Naive B cell (primary cell): ENCODE measurements around the gene UBE2L6. TPM values are rescaled to one million over a fixed set of nuclear protein-coding genes. Genes with fewer than 3 reads are reported as not detected.

Experiments used
- ATAC-seq, 2 donors: fragments of 150-1000 bp; cut with Tn5 transposase; 2 replicates each; pipeline ENCODE4 v1.10.0; 2021; ENCODE audit warnings: low read depth in 2 of 2, mild to moderate bottlenecking in 2 of 2, moderate library complexity in 2 of 2
- DNase-seq: peaks from one replicate; pipeline ENCODE4 v3.0.0; 2022
- H3K27ac Mint-ChIP-seq, 6 donors: one replicate each; pipeline ENCODE4 v1.8.0; 2020 to 2022; ENCODE audit warnings: mild to moderate bottlenecking in 6 of 6, mixed read lengths in 6 of 6, moderate library complexity in 5 of 6, inconsistent platforms in 2 of 6
- H3K27me3 Mint-ChIP-seq, 3 donors: one replicate each; pipeline ENCODE4 v1.8.0; 2021 to 2022; ENCODE audit warnings: mixed read lengths in 3 of 3, mild to moderate bottlenecking in 1 of 3
- H3K36me3 Mint-ChIP-seq, 2 donors: one replicate each; pipeline ENCODE4 v1.8.0; 2020 to 2022; ENCODE audit warnings: mixed read lengths in 2 of 2, inconsistent platforms in 1 of 2, mild to moderate bottlenecking in 1 of 2
- H3K4me1 Mint-ChIP-seq, 3 donors: one replicate each; pipeline ENCODE4 v1.8.0; 2020 to 2022; ENCODE audit warnings: mixed read lengths in 3 of 3, inconsistent platforms in 1 of 3, mild to moderate bottlenecking in 1 of 3, moderate library complexity in 1 of 3
- H3K4me3 Mint-ChIP-seq, 8 donors: one replicate each; pipeline ENCODE4 v1.8.0; 2020 to 2022; ENCODE audit warnings: mild to moderate bottlenecking in 8 of 8, mixed read lengths in 8 of 8, moderate library complexity in 8 of 8, inconsistent platforms in 2 of 8
- H3K9me3 Mint-ChIP-seq, 7 donors: one replicate each; pipeline ENCODE4 v1.8.0; 2020 to 2022; ENCODE audit warnings: mixed read lengths in 7 of 7, mild to moderate bottlenecking in 5 of 7, inconsistent platforms in 2 of 7, moderate library complexity in 1 of 7
- polyA plus RNA-seq, 6 donors: library from polyadenylated mRNA; unstranded; fragments of 300-500 nt; fragmentation: Illumina TruSeq; gene quantifications; one replicate each; pipeline ENCODE4 v1.2.3, GENCODE V29; 2021; ENCODE audit warnings: low read depth in 6 of 6

The UBE2L6 gene
- polyA plus RNA-seq, 6 donors from 2014 or later, result 182 to 310 (median 219) TPM

GRCh38 chr11:57596266-57596885, 28.9 kb upstream of the UBE2L6 start:
- Mint-ChIP-seq H3K4me1 (peaks cover 0 to 8% (median 0%) of the 10 kb centered on the region in 3 donors), H3K9me3 (peaks cover 0 to 3% (median 0%) of the 10 kb centered on the region in 7 donors), H3K27me3 (peaks cover 36 to 52% (median 41%) of the 10 kb centered on the region in 3 donors), H3K27ac (peak overlapping the region in 1 of 6 donors; percentile 84), H3K4me3 (no peak overlapping the region), H3K36me3 (no peaks in the 10 kb centered on the region)
- DNase-seq (no peak), ATAC-seq (no peak)

- peaks cover 0 to 17% (median 0%) of the 10 kb centered on the region in 3 donors for H3K27me3 Mint-ChIP-seq
- H3K9me3 Mint-ChIP-seq, result no peaks in the 10 kb centered on the region
- DNase-seq (no peak), ATAC-seq (no peak)
- H3K36me3 Mint-ChIP-seq, result no peaks in the 10 kb centered on the region
- peak overlapping the region in 1 of 6 donors; percentile 43 for H3K27ac Mint-ChIP-seq
- no peak overlapping the region for H3K4me3 Mint-ChIP-seq
- H3K4me1 Mint-ChIP-seq, result peaks cover 0 to 11% (median 0%) of the 10 kb centered on the region in 3 donors
These were observed 20.7 kb upstream of the UBE2L6 start for GRCh38 chr11:57588046-57588710.

GRCh38 chr11:57586711-57587245, 19.3 kb upstream of the UBE2L6 start:
- peaks cover 0 to 11% (median 0%) of the 10 kb centered on the region in 3 donors for H3K4me1 Mint-ChIP-seq
- H3K27me3 Mint-ChIP-seq, result peaks cover 0 to 10% (median 0%) of the 10 kb centered on the region in 3 donors
- no peak overlapping the region for H3K4me3 Mint-ChIP-seq
- no peak overlapping the region for H3K27ac Mint-ChIP-seq
- ATAC-seq (no peak), DNase-seq (no peak)
- no peaks in the 10 kb centered on the region for H3K36me3 Mint-ChIP-seq
- H3K9me3 Mint-ChIP-seq, result no peaks in the 10 kb centered on the region

GRCh38 chr11:57585301-57585700, 17.8 kb upstream of the UBE2L6 start:
- Mint-ChIP-seq H3K4me1 (peaks cover 0 to 11% (median 0%) of the 10 kb centered on the region in 3 donors), H3K27me3 (no peaks in the 10 kb centered on the region), H3K27ac (peak overlapping the region in 1 of 6 donors; percentile 52), H3K4me3 (no peak overlapping the region), H3K9me3 (no peaks in the 10 kb centered on the region), H3K36me3 (no peaks in the 10 kb centered on the region)
- DNase-seq (no peak), ATAC-seq (no peak)

GRCh38 chr11:57584341-57584740, 16.9 kb upstream of the UBE2L6 start:
- peaks cover 0 to 11% (median 0%) of the 10 kb centered on the region in 3 donors for H3K4me1 Mint-ChIP-seq
- no peaks in the 10 kb centered on the region for H3K36me3 Mint-ChIP-seq
- no peaks in the 10 kb centered on the region for H3K9me3 Mint-ChIP-seq
- ATAC-seq, result no peak
- H3K27me3 Mint-ChIP-seq, result no peaks in the 10 kb centered on the region
- H3K4me3 Mint-ChIP-seq, result no peak overlapping the region
- H3K27ac Mint-ChIP-seq, result peak overlapping the region in 1 of 6 donors; percentile 37
- DNase-seq, result no peak

GRCh38 chr11:57574061-57574460, 6.6 kb upstream of the UBE2L6 start:
- no peak for DNase-seq
- Mint-ChIP-seq H3K36me3 (no peaks in the 10 kb centered on the region), H3K27me3 (peaks cover 4 to 7% (median 5%) of the 10 kb centered on the region in 3 donors), H3K4me3 (no peak overlapping the region), H3K9me3 (no peaks in the 10 kb centered on the region), H3K4me1 (peaks cover 0 to under 1% (median 0%) of the 10 kb centered on the region in 3 donors), H3K27ac (no peak overlapping the region)
- ATAC-seq, result no peak

- H3K36me3 Mint-ChIP-seq, result peaks cover 0 to 7% of the 10 kb centered on the region in 2 donors
- DNase-seq, result no peak
- no peak for ATAC-seq
- no peaks in the 10 kb centered on the region for H3K9me3 Mint-ChIP-seq
- H3K4me1 Mint-ChIP-seq, result peaks cover 11 to 17% (median 15%) of the 10 kb centered on the region in 3 donors
- H3K4me3 Mint-ChIP-seq, result peak overlapping the region in 1 of 8 donors; percentile 5
- H3K27ac Mint-ChIP-seq, result peak overlapping the region in 2 of 6 donors; percentile 57 to 68
- H3K27me3 Mint-ChIP-seq, result peaks cover 4 to 7% (median 5%) of the 10 kb centered on the region in 3 donors
These were observed 4.1 kb upstream of the UBE2L6 start for GRCh38 chr11:57571606-57572005.

GRCh38 chr11:57568330-57568766, 876 bp upstream of the UBE2L6 start:
- peak overlapping the region; percentile 96 to 100 (median 99) for H3K4me3 Mint-ChIP-seq
- H3K27me3 Mint-ChIP-seq, result no peaks in the 10 kb centered on the region
- H3K4me1 Mint-ChIP-seq, result peaks cover 30 to 45% (median 40%) of the 10 kb centered on the region in 3 donors
- H3K9me3 Mint-ChIP-seq, result no peaks in the 10 kb centered on the region
- H3K36me3 Mint-ChIP-seq, result peaks cover 0 to 7% of the 10 kb centered on the region in 2 donors
- H3K27ac Mint-ChIP-seq, result peak overlapping the region; percentile 88 to 99 (median 97)
- peak; percentile 83 for DNase-seq
- ATAC-seq, result peak; percentile 7 to 10

GRCh38 chr11:57566905-57567514, 462 bp downstream of the UBE2L6 start:
- Mint-ChIP-seq H3K9me3 (no peaks in the 10 kb centered on the region), H3K36me3 (peaks cover 0 to 7% of the 10 kb centered on the region in 2 donors), H3K4me3 (peak overlapping the region; percentile 96 to 100 (median 96)), H3K27me3 (no peaks in the 10 kb centered on the region), H3K27ac (peak overlapping the region in 5 of 6 donors; percentile 94 to 98 (median 96)), H3K4me1 (peaks cover 30 to 57% (median 43%) of the 10 kb centered on the region in 3 donors)
- ATAC-seq (no peak), DNase-seq (peak; percentile 33)

- peak overlapping the region; percentile 6 to 98 (median 96) for H3K27ac Mint-ChIP-seq
- no peaks in the 10 kb centered on the region for H3K27me3 Mint-ChIP-seq
- ATAC-seq (peak; percentile 35 to 46), DNase-seq (peak; percentile 60)
- peaks cover 33 to 64% (median 50%) of the 10 kb centered on the region in 3 donors for H3K4me1 Mint-ChIP-seq
- H3K36me3 Mint-ChIP-seq, result peaks cover 4 to 8% of the 10 kb centered on the region in 2 donors
- H3K4me3 Mint-ChIP-seq, result peak overlapping the region; percentile 96 to 100 (median 96)
- H3K9me3 Mint-ChIP-seq, result no peaks in the 10 kb centered on the region
These were observed 1.2 kb downstream of the UBE2L6 start for GRCh38 chr11:57566005-57566904.

GRCh38 chr11:57562596-57562995, 4.9 kb downstream of the UBE2L6 start:
- H3K4me1 Mint-ChIP-seq, result peaks cover 30 to 59% (median 48%) of the 10 kb centered on the region in 3 donors

GRCh38 chr11:57560146-57560545, 7.3 kb downstream of the UBE2L6 start:
- peak overlapping the region in 1 of 6 donors; percentile 11 for H3K27ac Mint-ChIP-seq
- H3K9me3 Mint-ChIP-seq, result no peaks in the 10 kb centered on the region
- ATAC-seq (no peak), DNase-seq (no peak)
- H3K36me3 Mint-ChIP-seq, result peaks cover 9 to 11% of the 10 kb centered on the region in 2 donors
- H3K4me3 Mint-ChIP-seq, result no peak overlapping the region
- peaks cover 14 to 40% (median 28%) of the 10 kb centered on the region in 3 donors for H3K4me1 Mint-ChIP-seq
- no peaks in the 10 kb centered on the region for H3K27me3 Mint-ChIP-seq

More at GRCh38 chr11:57562596-57562995, 4.9 kb downstream of the UBE2L6 start:
- no peaks in the 10 kb centered on the region for H3K27me3 Mint-ChIP-seq
- H3K27ac Mint-ChIP-seq, result peak overlapping the region in 1 of 6 donors; percentile 67
- H3K4me3 Mint-ChIP-seq, result peak overlapping the region in 1 of 8 donors; percentile 57
- H3K36me3 Mint-ChIP-seq, result peaks cover 5 to 11% of the 10 kb centered on the region in 2 donors
- H3K9me3 Mint-ChIP-seq, result no peaks in the 10 kb centered on the region
- no peak for DNase-seq
- ATAC-seq, result no peak
